Endothelial cell of umbilical vein (primary cell): ENCODE measurements around the gene PERCC1. TPM values are rescaled to one million over a fixed set of nuclear protein-coding genes. Genes with fewer than 3 reads are reported as not detected.

ENCODE experiments used
- BruUV-seq: library from RNA; stranded (reverse); fragments of 400-500 nt; replicated peaks from 2 replicates; lab custom pipeline; 2021; lab: Mats Ljungman, UMichigan
- CTCF ChIA-PET: fragments of 300-600, 350-600 bp; sonication (Branson Sonifier 250); formaldehyde crosslinking; loops from one replicate; lab custom pipeline; 2021; ENCODE audit warnings: antibody characterized with exemption, inconsistent platforms; lab: Charles Lee
- POLR2A ChIA-PET: fragments of 300-600, 350-600 bp; sonication (Branson Sonifier 250); formaldehyde crosslinking; loops from one replicate; lab custom pipeline; 2021; ENCODE audit warnings: antibody characterized with exemption, inconsistent platforms; lab: Charles Lee
- DNase-seq: peaks from one replicate; pipeline ENCODE4 v3.0.0-alpha.2; 2011; ENCODE audit warnings: low read depth, low spot score
- FAIRE-seq: peaks from 2 replicates; lab custom pipeline; 2011; peaks lifted over from hg19 to GRCh38; lab: Jason Lieb, UNC
- H2AFZ ChIP-seq: 2 replicates; pipeline ENCODE4 v1.6.0; 2012; ENCODE audit warnings: low read depth, low read length, control low read depth, inconsistent platforms
- H3K27ac ChIP-seq: 2 replicates; pipeline ENCODE4 v1.5.1; 2011; ENCODE audit warnings: low read depth, mild to moderate bottlenecking, control low read depth, low read length, moderate library complexity; ENCODE audit not compliant: insufficient read depth
- H3K27me3 ChIP-seq, 2 experiments: 2 replicates each; pipeline versions ENCODE4 v1.6.0 to v1.6.1; 2011; ENCODE audit warnings: low read length in 2 of 2, mixed read lengths in 1 of 2; ENCODE audit not compliant: control insufficient read depth in 2 of 2, insufficient read depth in 2 of 2
- H3K36me3 ChIP-seq, 2 experiments: 2 replicates in 1 of 2; 3 replicates in 1 of 2; pipeline ENCODE4 v1.5.1; 2011; ENCODE audit warnings: low read length in 2 of 2, mild to moderate bottlenecking in 1 of 2, moderate library complexity in 1 of 2; ENCODE audit not compliant: control insufficient read depth in 2 of 2, insufficient read depth in 2 of 2; ENCODE audit errors: extremely low read depth in 1 of 2
- H3K4me1 ChIP-seq: 3 replicates; pipeline ENCODE4 v1.5.1; 2011; ENCODE audit warnings: mild to moderate bottlenecking, low read length; ENCODE audit not compliant: control insufficient read depth, insufficient read depth; ENCODE audit errors: extremely low read depth
- H3K4me2 ChIP-seq: 2 replicates; pipeline ENCODE4 v1.6.1; 2011; ENCODE audit warnings: low read length, control low read depth, mixed read lengths; ENCODE audit not compliant: insufficient read depth
- H3K4me3 ChIP-seq, 3 experiments: fragments of 200-600 bp in 1 of 3; sonication (generic), shearing (Covaris generic) in 1 of 3; replicated peaks in 1 of 3; 2 replicates each; pipeline ENCODE4 v1.5.1; 2011 to 2016; ENCODE audit warnings: control low read depth in 3 of 3, low read length in 3 of 3, mild to moderate bottlenecking in 2 of 3, inconsistent platforms in 1 of 3, low read depth in 1 of 3, moderate library complexity in 1 of 3; ENCODE audit not compliant: insufficient read depth in 1 of 3
- H3K79me2 ChIP-seq: 2 replicates; pipeline ENCODE4 v1.6.0; 2012; ENCODE audit warnings: low read length, inconsistent platforms; ENCODE audit not compliant: control insufficient read depth, insufficient read depth
- H3K9ac ChIP-seq: replicated peaks from 2 replicates; pipeline ENCODE3; 2011; ENCODE audit warnings: low read length, control low read depth; ENCODE audit not compliant: insufficient read depth; ENCODE audit errors: extremely low read depth
- H3K9me1 ChIP-seq: replicated peaks from 3 replicates; pipeline ENCODE4 v1.6.0; 2011; ENCODE audit warnings: mild to moderate bottlenecking, low read length; ENCODE audit not compliant: control insufficient read depth, insufficient read depth; ENCODE audit errors: extremely low read depth
- H3K9me3 ChIP-seq: replicated peaks from 2 replicates; pipeline ENCODE4 v1.5.1; 2012; ENCODE audit warnings: low read length, inconsistent platforms; ENCODE audit not compliant: control insufficient read depth, insufficient read depth
- H4K20me1 ChIP-seq: replicated peaks from 2 replicates; pipeline ENCODE3; 2011; ENCODE audit warnings: mild to moderate bottlenecking, low read length; ENCODE audit not compliant: control insufficient read depth, insufficient read depth; ENCODE audit errors: extremely low read depth
- CTCF ChIP-seq, 2 donors: IDR thresholded peaks; 1 replicate in 1 of 2; 2 replicates in 1 of 2; pipeline ENCODE4 v1.5.1; 2011; ENCODE audit warnings: low read length in 2 of 2, mild to moderate bottlenecking in 2 of 2, moderate library complexity in 2 of 2, control low read depth in 1 of 2, inconsistent platforms in 1 of 2, low read depth in 1 of 2; ENCODE audit not compliant: insufficient read depth in 1 of 2; ENCODE audit errors: extremely low read depth in 1 of 2
- EZH2 ChIP-seq: IDR thresholded peaks from 2 replicates; pipeline ENCODE4 v1.6.1; 2012; ENCODE audit warnings: borderline replicate concordance, low read depth, mild to moderate bottlenecking, moderate library complexity, low read length, inconsistent platforms; ENCODE audit not compliant: severe bottlenecking
- FOS ChIP-seq: IDR thresholded peaks from 2 replicates; pipeline ENCODE4 v1.6.1; 2011; ENCODE audit warnings: mild to moderate bottlenecking, low read length, moderate library complexity, borderline replicate concordance; ENCODE audit not compliant: insufficient read depth
- GATA2 ChIP-seq: IDR thresholded peaks from 2 replicates; pipeline ENCODE4 v1.7.0; 2011; ENCODE audit warnings: low read depth, mild to moderate bottlenecking, moderate library complexity, mixed read lengths, low read length; ENCODE audit not compliant: insufficient read length, insufficient read depth
- JUN ChIP-seq: IDR thresholded peaks from 2 replicates; pipeline ENCODE4 v1.6.1; 2011; ENCODE audit warnings: borderline replicate concordance, low read depth; ENCODE audit not compliant: insufficient read length, insufficient read depth
- MAX ChIP-seq: IDR thresholded peaks from 2 replicates; pipeline ENCODE4 v1.6.1; 2011; ENCODE audit not compliant: insufficient read depth, insufficient read length
- MYC ChIP-seq: IDR thresholded peaks from one replicate; pipeline ENCODE4 v1.6.1; 2011; ENCODE audit warnings: mild to moderate bottlenecking, low read depth, low read length
- POLR2A ChIP-seq: IDR thresholded peaks from 2 replicates; pipeline ENCODE4 v1.6.1; 2012; ENCODE audit warnings: low read depth, mild to moderate bottlenecking, control low read depth, low read length
- POLR2AphosphoS5 ChIP-seq: IDR thresholded peaks from 2 replicates; pipeline ENCODE4 v1.6.1; 2012; ENCODE audit warnings: low read depth, mild to moderate bottlenecking, control low read depth, low read length, moderate library complexity; ENCODE audit not compliant: insufficient read depth
- dilution Hi-C: fragments of 300-500 bp; cut with MboI; formaldehyde crosslinking; loops from one replicate; pipeline ENCODE4 v1.15.0; 2019; ENCODE audit warnings: low sequenced_read_pairs; ENCODE audit not compliant: extremely low pct_ligation_motif_present
- intact Hi-C: fragments of 100-400 bp; cut with micrococcal nuclease; formaldehyde crosslinking; loops from one replicate; pipeline ENCODE4 v1.10.0; 2022
- polyA plus RNA-seq, 4 experiments: library from polyadenylated mRNA; depleted of rRNA in 3 of 4; stranded (reverse) in 3 of 4; unstranded in 1 of 4; fragments of >200 nt; gene quantifications; 2 replicates each; pipeline versions ENCODE4 v1.2.1 to v1.2.3, GENCODE V29; 2011 to 2012; ENCODE audit warnings: missing spikeins in 1 of 4
- total RNA-seq: library from RNA; stranded (reverse); gene quantifications from 2 replicates; pipeline ENCODE4 v1.2.3, GENCODE V29; 2021

Gene PERCC1
- total and polyA plus RNA-seq, 2 donors (not counting 3 experiments of a cell fraction or from before 2014, with no cell fraction given) = not detected

- no peak for TF ChIP-seq MYC
- TF ChIP-seq JUN = no peak
- no peak for TF ChIP-seq CTCF (IDR thresholded peaks at IDR 0.05; ENCODE audit: extremely low read depth in 1 of 2, insufficient read depth in 1 of 2, low read depth in 1 of 2, low read length in 2 of 2)
- no peak for TF ChIP-seq POLR2AphosphoS5
- no peak for TF ChIP-seq GATA2
- no peak for TF ChIP-seq POLR2A
- TF ChIP-seq MAX = no peak
- TF ChIP-seq FOS = no peak
- TF ChIP-seq EZH2 = no peak
- intact Hi-C loops = no loop called here
- CTCF ChIA-PET = no interaction called here
Measured at GRCh38 chr16:1466054-1466453, 35.2 kb downstream of the PERCC1 start.

More at GRCh38 chr16:1466054-1466453, 35.2 kb downstream of the PERCC1 start:
- H3K4me3 ChIP-seq = no peak overlapping the region
- no peaks in the 10 kb centered on the region for H3K27me3 ChIP-seq
- no peak overlapping the region for H2AFZ ChIP-seq
- peaks cover 12% of the 10 kb centered on the region for H3K79me2 ChIP-seq
- FAIRE-seq (no peak), DNase-seq (no peak)
- no peaks in the 10 kb centered on the region for H4K20me1 ChIP-seq
- POLR2A ChIA-PET = no interaction called here
- H3K9ac ChIP-seq = no peak overlapping the region
- dilution Hi-C loops = no loop called here
- H3K4me1 ChIP-seq = no peaks in the 10 kb centered on the region
- BruUV-seq = no TSS peak
- no peak overlapping the region for H3K27ac ChIP-seq
- no peaks in the 10 kb centered on the region for H3K9me1 ChIP-seq
- no peaks in the 10 kb centered on the region for H3K9me3 ChIP-seq
- H3K36me3 ChIP-seq = peaks cover 0 to 10% of the 10 kb centered on the region in 2 experiments
- no peak overlapping the region for H3K4me2 ChIP-seq
